NCI-H2029 treated with DMSO at 0.1 percent for 48 hours (cell line): ENCODE results near the gene SLC52A1.
"Not testable (repeated sequence)": the region's sequence is repeated elsewhere in the genome, so short reads cannot be mapped to it uniquely, and the experiment has no call there.

Source experiments
- DNase-seq: peaks from one replicate; lab custom pipeline; 2025; lab: John Stamatoyannopoulos, UW

SLC52A1 gene

GRCh38 chr17:5035315-5035714 is at the start of gene SLC52A1:
Gene SLC52A1 (minus strand): TSS chr17:5035426. CDS start chr17:5034606, 820 bp downstream.
- DNase-seq: no peak

- DNase-seq: no peak
These were observed 45.4 kb upstream of the SLC52A1 start for GRCh38 chr17:5080591-5080990.

DNA sequence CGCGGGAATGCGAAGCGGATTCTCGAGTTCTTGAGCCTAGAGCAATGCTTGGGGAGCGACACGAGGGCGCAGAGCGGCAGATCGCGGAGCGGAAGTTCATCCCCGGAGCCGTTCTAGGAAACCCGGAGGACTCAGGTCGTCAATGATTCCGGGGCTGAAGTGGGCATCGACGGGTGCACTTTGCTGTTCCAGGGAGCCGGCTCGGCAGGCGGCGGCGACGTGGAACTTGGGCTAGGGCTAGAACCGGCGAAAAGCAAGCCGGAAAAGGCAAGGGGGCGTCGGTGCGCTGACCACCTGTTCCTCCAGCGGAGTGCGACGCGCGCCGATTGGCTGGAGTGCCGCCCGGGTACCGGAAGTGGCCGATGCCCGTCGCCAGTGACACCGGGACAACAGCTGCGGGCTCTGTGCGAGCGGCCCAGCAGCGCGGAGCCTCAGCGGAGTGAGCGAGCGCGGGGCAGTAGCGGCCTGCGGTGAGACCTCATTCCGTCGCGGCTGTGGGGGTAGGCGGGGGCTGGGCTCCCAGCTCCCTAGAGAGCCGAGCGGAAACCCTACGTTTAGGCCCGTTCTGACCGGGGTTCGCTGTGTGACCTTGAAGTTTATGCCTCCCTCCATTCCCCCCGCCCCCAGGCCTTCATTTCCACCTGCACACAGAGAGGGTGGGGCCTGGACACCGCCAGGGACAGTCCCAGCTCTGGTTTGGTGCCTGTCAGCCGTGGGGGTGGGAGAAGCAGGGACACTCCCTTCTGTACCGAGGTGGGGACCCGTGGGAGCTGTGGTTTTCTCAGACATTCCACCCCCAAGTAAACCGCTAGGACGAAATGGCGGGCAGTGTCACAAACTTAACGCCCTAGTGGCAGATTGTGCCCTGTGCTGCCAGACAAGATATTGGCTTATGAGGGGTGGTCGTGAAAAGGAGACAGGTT is 43.1 kb upstream of the SLC52A1 start, which contains the start of gene ZFP3:
Gene ZFP3 (plus strand): TSS at position 362 of the 923 bp plus-strand sequence. CDS start 13,038 bp downstream, outside the sequence.
- peak; percentile 39 for DNase-seq

- no peak for DNase-seq
These were observed 42.5 kb upstream of the SLC52A1 start for GRCh38 chr17:5077781-5078105.

DNA sequence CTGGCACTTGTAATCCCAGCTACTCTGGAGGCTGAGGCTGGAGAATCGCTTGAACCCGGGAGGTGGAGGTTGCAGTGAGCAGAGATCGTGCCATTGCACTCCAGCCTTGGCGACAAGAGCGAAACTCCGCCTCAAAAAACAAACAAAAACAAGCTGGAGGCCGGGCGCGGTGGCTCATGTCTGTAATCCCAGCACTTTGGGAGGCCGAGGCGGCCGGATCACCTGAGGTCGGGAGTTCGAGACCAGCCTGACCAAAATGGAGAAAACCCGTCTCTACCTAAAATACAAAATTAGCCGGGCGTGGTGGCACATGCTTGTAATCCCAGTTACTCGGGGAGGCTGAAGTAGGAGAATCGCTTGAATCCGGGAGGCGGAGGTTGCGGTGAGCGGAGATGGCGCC is 42.0 kb upstream of the SLC52A1 start:
- not testable (repeated sequence) for DNase-seq

DNA sequence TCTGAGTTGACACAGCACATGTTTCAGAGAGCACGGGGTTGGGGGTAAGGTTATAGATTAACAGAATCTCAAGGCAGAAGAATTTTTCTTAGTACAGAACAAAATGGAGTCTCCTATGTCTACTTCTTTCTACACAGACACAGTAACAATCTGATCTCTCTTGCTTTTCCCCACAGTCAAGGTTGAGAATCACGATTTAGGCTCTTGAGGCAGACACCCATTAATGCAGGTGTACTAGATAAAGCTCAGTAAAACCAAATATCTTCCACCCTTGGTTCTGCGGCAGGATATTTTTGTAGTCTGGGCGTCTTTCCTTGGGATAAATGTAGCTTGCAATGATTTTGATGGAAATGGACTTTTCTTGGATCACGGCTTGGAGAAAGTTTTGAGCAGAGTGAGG is 40.2 kb upstream of the SLC52A1 start:
- DNase-seq: not testable (repeated sequence)

DNA sequence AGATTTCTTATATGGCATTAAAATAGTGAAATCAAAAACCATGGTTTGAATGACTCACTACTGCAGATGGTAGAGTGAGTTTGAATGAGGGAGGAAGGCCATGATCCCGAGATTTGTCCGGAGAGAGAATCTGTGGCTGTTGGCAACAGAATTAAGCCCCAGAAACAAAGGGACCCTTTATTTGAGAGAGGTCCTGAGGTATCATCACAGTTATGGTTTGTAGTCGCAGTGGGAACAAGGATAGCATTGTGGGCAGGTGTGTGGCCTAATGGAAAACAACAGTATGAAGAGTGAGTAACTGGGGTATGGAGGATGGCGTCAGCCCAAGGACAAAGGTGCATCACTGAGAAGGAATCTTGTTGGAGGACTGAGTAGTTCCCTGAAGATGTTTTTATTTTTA is 34.5 kb upstream of the SLC52A1 start:
- no peak for DNase-seq

GRCh38 chr17:5068236-5068635 is 33.0 kb upstream of the SLC52A1 start:
- DNase-seq: no peak

DNA sequence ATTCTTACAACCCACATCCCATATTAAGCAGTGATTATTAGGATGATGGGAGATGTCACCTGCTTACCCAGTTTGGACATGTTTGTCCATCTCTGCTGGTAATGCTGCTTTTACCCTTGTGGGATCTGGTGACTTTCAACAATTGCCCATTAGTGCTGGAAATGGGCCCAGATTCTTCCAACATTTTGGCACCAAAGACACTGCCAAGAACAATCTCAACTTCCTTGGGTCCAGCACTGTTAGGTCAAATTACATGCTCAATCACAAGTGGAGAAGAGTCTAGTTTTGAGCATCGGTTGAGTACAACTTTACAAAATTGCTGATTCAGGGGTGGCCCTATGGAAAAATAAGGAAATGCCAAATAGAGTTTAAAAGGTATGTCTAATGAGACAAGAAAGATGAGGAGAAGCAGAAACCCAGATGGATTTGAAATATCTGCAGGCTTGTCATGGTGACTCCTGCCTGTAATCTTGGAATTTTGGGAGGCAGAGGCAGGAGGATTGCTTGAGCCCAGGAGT is 30.1 kb upstream of the SLC52A1 start:
- no peak for DNase-seq

DNA sequence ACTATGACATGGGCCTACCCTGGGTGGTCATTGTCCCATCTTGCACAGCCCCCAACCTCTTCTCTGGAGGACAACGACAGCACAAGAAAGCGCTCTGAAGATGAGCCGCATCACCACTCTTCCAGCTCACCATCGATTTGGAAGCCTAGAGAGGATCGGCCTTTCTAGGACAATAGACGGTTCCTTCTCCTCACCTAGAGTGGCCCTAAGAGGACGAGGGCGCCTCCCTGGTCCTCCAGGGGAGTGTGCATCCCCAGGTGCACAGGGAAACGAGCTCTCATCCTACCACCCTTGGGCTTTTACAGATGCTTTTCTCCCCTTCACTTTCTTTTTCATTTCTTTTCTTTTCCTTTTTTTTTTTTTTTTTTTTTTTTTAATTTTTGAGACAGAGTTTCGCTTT is 20.3 kb upstream of the SLC52A1 start:
- DNase-seq: no peak

DNA sequence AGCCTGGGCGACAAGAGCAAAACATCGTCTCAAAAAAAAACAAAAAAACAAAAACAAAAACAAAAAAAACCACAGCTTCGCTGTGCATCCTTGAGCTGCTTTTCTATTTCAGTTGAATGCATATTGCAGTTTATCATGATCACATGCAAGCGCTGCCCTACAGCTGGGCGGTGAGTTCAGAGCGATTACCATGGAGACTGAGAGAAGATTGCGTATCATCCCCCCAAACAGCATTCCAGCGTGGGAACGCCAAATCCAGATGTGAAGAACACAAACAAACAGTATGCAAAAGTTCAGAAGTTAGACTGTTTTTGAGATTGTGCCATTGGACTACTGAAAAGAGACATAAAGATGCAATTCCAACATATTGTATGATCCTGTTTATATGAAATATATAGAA is 15.1 kb upstream of the SLC52A1 start:
- no peak for DNase-seq

DNA sequence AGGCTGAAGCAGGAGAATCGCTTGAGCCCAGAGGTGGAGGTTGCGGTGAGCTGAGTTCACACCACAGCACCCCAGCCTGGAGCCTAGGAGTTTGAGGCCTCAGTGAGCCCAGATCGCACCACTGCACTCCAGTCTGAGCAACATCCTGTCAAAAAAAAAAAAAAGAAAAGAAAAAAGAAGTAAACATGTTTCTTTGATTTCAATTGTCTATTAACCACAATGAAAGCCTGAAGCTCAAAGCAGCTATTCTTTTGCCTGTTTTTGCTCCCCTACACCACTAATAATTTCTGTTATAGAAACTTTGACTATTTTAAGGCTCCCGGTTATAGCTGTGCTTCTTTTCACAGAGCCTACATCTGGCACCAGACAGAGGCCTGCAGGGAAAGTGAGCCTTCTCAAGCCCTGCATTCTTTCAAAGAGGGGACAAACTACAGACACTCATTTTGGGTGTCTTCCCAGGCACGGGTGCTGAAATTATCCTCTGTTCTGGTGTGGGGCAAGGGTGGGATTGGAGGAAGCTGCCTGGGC is 14.2 kb upstream of the SLC52A1 start:
- no peak for DNase-seq

- no peak for DNase-seq
These were observed 12.2 kb upstream of the SLC52A1 start for GRCh38 chr17:5047446-5047845.

DNA sequence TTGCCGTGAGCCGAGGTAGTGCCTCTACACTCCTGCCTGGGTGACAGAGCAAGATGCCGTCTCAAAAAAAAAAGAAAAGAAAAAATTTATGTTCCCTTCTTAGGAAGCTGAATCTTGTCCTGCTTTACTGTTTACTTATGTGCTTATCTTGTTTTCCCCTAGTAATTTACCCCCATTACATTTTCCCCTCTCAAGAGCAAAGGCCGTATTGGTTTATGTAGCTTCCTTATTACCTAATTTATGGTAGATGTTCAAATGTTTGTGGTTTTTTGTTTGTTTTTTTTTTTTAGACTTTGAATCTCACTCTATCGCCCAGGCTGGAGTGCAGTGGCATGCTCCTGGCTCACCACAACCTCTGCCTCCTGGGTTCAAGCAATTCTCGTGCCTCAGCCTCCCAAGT is 10.3 kb upstream of the SLC52A1 start:
- DNase-seq: no peak

DNA sequence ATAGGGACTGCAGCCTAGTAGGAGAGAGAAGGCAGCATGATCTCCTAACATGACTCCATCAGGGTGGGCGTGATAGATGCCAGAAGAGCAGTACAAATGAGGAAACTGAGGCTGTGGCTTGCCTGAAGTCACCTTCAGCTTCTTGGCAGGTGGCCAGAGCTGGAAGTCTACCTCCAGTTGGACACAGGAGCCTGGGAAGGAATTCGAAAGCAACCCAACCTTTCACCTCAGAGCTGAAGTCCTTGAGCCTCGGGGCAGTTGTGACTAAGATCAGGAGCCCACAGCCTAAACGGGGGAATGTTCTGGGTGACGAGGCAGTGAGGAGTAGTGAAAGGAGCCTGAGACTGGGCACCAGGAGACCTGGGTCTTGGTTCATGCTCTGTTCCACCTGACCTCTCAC is 9.4 kb upstream of the SLC52A1 start:
- DNase-seq: no peak

- no peak for DNase-seq
These were observed 8.3 kb upstream of the SLC52A1 start for GRCh38 chr17:5043524-5043923.

DNA sequence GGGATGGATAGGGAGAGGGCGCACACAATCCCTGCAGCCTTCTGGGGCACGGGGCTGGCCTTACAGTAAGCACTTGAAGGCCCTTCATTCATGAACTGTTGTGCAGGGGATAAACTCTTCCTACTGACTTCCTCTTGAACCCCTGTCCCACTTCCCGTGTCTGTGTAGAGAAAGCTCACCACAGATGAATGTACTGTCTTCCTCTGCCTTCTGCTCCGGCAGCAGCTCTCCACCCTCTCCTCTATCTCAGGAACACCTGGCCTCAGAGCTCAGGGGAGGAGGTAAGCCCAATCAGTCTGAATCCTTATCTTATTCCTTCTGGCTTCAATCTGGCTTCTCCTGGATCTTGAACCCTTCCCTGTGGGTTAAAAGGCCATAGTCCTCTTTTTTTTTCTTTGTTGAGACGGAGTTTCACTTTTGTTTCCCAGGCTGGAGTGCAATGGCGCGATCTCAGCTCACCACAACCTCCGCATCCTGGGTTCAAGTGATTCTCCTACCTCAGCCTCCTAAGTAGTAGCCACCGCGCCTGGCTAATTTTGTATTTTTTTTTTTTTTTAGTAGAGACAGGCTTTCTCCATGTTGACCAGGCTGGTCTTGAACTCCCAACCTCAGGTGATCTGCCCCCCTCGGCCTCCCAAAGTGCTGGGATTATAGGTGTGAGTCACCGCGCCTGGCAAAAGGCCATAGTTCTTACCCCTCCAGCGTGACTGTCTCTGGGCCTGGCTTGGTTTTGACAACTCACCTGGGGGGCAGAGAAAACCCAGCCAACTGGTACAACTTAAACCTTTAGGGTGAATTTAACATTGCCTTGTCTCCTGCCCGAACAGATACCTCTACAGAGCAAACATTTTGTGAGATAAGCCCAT is 7.2 kb upstream of the SLC52A1 start:
- DNase-seq: no peak

GRCh38 chr17:5034651-5035050 is 575 bp downstream of the SLC52A1 start:
- DNase-seq: no peak

GRCh38 chr17:5034063-5034462 is 1.2 kb downstream of the SLC52A1 start:
- DNase-seq: no peak

DNA sequence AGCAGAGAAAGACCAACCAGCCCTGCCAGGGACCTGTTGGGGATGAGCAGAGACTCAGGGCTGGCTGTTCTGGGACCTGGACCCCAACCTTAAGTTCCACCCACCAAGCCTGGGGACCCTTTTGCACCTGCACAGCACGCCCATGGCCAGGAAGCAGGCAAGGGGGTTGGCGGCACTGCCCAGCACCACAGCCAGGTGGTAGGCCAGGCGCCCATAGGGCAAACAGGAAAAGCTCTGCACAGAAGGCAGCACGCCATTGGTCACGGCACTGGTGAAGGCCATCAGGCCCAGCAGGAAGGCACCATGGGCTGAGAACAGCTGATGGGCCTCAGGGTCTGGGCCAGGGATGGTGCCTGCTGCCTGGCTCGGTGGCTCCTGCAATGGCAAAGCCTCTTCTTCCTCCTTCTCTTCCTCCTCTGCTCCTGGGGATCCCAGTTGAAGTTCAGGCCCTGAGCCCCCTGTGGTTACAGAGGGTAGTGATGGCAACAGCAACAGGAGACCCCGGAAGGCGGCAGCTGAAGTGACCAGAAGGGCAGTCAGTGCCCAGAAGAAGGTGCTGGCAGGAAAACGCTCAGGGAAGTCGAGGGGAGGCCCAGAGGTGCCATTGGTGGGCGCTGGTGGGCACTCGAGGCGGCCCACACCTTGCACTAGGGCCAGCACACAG is 1.7 kb downstream of the SLC52A1 start:
- DNase-seq: no peak

GRCh38 chr17:5032865-5033264 is 2.4 kb downstream of the SLC52A1 start:
- no peak for DNase-seq
